AG04449 (cell line): ENCODE data around the gene TAOK3.

Experiments used
- CTCF ChIA-PET: fragments of 350-600 bp; formaldehyde crosslinking; extraction: SDS; loops from one replicate; lab custom pipeline; 2021; ENCODE audit warnings: antibody characterized with exemption; lab: Yijun Ruan, JAX
- POLR2A ChIA-PET: fragments of 400-600, 350-600 bp; formaldehyde crosslinking; extraction: SDS; loops from one replicate; lab custom pipeline; 2020; ENCODE audit warnings: antibody characterized with exemption, inconsistent platforms; lab: Yijun Ruan, JAX
- DNase-seq: peaks from one replicate; pipeline ENCODE4 v3.0.0-alpha.2; 2010; ENCODE audit warnings: low read depth, low spot score
- H3K4me3 ChIP-seq: 2 replicates; pipeline ENCODE4 v1.5.1; 2011; ENCODE audit warnings: low read depth, mild to moderate bottlenecking, control low read depth, low read length
- CTCF ChIP-seq: IDR thresholded peaks from one replicate; pipeline ENCODE4 v1.5.1; 2011; ENCODE audit warnings: mild to moderate bottlenecking, moderate library complexity, low read length, control low read depth, inconsistent platforms; ENCODE audit not compliant: insufficient read depth; ENCODE audit errors: missing control alignments

Gene TAOK3

DNA sequence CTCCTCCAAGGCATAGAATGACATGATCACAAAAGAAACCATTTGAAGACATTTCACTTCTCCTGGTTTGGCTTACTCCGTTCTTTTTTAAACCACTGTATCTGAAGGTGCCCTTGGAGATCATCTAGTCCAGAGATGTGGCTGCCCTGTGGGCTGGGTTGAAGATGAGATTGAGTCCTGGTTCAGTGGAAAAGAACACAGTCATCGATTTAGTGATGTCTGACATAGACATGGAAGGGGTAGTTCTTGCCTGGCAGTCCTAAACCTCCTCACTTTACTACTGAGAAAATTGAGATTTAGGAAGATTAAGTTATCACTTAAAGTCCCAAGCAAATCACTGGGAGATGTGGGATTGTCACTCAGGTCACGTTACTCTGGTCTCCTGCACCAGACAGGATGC lies 271.7 kb downstream of the TAOK3 start:
- H3K4me3 ChIP-seq = no peak overlapping the region
- POLR2A ChIA-PET = no interaction called here
- no peak for TF ChIP-seq CTCF
- DNase-seq = no peak
- CTCF ChIA-PET = interaction anchor here (0.6 to 2.0 kb wide), 3 partner anchors 19 to 20 kb away, joined by 3 to 5 read pairs (median 4); no protein-coding TSS in a partner anchor
